Ectodermal cell (in vitro differentiated cells): Measurements from ENCODE around the gene KLF5.

Experiments used
- H3K27ac ChIP-seq: 2 replicates; pipeline ENCODE4 v1.7.0; 2013; ENCODE audit warnings: mild to moderate bottlenecking, low read depth, low read length; ENCODE audit not compliant: insufficient read depth, poor library complexity, severe bottlenecking
- H3K27me3 ChIP-seq: 2 replicates; pipeline ENCODE4 v1.7.0; 2013; ENCODE audit warnings: mild to moderate bottlenecking, low read length; ENCODE audit not compliant: insufficient read depth, control insufficient read depth, poor library complexity, severe bottlenecking
- H3K36me3 ChIP-seq: one replicate; pipeline ENCODE4 v1.7.0; 2013; ENCODE audit warnings: low read length; ENCODE audit not compliant: control insufficient read depth, insufficient read depth
- H3K4me1 ChIP-seq: one replicate; pipeline ENCODE4 v1.7.0; 2013; ENCODE audit warnings: low read length; ENCODE audit not compliant: control insufficient read depth, insufficient read depth
- H3K4me3 ChIP-seq: 2 replicates; pipeline ENCODE4 v1.7.0; 2013; ENCODE audit warnings: low read depth, low read length, control low read depth; ENCODE audit not compliant: insufficient read depth
- H3K9me3 ChIP-seq: 2 replicates; pipeline ENCODE4 v1.7.0; 2013; ENCODE audit warnings: mild to moderate bottlenecking, low read length, moderate library complexity; ENCODE audit not compliant: control insufficient read depth
- WGBS, 2 experiments: methylation state at CpG; one replicate each; pipeline ENCODE4 v1.1.7; 2013; ENCODE audit warnings: missing lambda C conversion rate in 2 of 2; 5-methylcytosine and 5-hydroxymethylcytosine counted together

KLF5 gene

DNA sequence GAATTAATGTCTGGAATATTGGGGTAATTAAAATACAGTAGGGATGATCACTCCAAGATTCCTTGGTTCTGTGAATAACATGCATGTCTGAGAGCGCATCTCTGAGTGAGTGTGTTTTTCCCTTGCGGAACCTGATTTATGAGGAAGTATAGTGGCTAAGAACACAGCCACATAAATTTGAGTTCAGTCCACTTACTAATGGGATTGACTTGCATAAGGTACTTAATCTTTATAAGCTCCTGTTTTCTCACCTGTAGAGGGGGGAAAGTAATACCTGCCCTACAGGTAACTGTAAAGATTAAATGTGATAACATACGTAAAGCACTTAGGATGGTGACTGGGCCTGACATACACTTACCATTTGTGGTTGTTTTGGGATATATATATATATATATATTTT lies 60.8 kb downstream of the KLF5 start:
- Histone ChIP-seq H3K4me3 (no peak overlapping the region), H3K36me3 (no peaks in the 10 kb centered on the region), H3K9me3 (no peaks in the 10 kb centered on the region), H3K27me3 (no peaks in the 10 kb centered on the region), H3K27ac (no peak overlapping the region), H3K4me1 (no peaks in the 10 kb centered on the region)
- 98 to 100% methylated on average over 2 of the region's 3 CpGs for WGBS, 2 experiments
